ENCODE results near the gene FIGLA.
"Not testable (repeated sequence)": the region's sequence is repeated elsewhere in the genome, so short reads cannot be mapped to it uniquely, and the experiment has no call there.

Gene FIGLA

DNA sequence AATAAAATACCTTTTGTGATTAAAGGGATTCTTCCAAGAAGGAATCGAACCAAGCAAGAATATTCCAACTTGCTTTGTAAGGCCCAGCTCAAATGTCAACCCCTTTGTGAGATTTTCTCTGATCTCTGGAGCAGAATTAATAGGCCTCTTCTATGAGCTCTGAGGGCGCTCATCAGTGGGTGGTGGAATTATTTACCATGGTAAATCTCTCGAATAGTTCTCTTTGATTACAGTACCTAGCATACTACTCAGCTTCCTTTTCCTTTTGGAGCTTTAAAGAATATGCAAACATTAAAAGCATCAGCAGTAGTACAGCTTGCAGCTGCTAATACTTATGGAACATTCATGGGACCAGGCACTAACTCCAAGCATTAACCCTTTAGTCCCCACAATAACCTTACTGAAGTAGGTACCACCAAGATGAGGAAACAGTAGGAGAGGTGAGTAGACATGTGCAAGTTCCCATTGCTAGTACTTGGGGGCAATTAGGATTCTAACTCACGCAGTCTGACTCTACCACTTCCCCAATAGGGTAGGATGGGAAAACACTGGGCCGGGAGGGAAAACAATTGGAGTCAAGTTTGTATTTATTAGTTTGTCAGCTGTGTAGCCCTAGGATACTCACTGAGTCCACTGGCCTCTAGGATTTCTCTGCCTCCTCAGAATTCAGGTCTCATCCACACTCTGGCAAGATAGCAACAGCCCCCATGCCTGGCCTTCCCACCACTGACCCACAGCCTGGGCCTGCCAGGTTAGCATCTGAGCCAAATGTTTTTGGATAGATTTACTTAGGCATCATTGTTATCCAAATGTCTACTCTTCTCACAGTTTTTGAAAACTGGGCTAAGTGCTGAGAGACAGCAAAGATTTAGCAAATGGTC lies 44.1 kb downstream of the FIGLA start:
- DNase-seq (ENCODE audit: low read depth), result no peak

DNA sequence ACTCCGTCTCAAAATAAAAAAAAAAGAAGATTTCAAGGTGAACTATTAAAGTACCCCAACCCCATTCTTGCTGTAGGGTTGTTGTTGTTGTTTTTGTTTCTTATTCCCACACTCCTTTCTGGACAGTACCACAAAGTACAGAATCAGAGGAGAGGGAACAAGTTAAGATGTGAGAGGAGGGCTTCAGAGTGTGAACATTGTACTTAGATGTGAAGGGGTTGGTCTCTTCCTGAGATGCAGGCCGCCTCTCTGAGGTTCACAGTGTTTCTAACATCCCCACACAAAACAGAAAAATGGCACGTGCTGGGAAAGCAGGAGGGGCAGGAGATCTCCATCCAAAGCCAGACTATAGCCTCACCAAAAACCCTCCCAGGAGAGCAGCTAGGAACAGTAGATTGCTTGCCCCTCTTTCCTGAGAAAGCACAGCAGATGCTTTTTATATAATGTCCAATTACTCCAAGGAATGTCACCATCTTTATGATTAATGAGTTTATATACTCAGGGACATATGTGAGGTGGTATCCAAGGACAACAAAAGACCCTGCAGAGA lies 45.1 kb downstream of the FIGLA start:
- no peak for DNase-seq (ENCODE audit: low read depth)

DNA sequence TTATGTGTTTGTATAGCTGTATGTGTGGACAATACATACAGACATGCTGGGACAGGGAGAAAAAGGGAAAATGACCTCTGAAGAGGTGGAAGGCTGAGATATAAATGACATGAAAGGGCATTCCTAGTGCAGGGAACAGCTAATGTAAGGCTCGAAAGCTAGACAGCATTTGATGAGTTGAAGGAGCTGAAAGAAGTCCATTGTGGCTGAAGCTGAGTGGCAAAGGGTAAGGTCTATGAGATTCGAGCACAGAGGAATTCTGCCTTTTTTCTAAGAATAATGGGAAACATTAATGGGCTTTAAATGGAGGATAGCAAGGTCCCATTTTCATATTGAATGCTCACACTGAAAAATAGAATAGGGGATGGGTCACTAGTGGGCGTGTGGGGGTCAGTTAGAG lies 46.0 kb downstream of the FIGLA start:
- no peak for DNase-seq (ENCODE audit: low read depth)

DNA sequence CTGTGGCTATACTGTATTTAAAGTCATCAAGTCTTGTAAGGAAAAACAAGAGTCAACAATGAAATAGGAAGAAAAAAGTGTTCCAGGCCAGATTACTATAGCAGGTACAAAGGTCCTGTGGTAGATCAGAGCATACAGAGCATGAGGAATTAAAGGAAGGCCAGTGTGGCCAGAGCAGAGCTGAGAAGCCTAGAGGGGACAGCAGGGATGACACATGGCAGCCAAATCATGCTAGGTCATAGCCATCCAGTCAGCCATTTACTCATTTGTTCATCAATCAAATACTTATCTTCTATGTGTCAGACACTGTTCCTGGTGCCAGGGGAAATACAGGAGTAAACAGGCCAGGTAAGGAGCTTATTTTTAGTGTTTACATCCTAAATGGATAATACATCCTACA lies 46.8 kb downstream of the FIGLA start:
- DNase-seq (ENCODE audit: low read depth), result no peak

DNA sequence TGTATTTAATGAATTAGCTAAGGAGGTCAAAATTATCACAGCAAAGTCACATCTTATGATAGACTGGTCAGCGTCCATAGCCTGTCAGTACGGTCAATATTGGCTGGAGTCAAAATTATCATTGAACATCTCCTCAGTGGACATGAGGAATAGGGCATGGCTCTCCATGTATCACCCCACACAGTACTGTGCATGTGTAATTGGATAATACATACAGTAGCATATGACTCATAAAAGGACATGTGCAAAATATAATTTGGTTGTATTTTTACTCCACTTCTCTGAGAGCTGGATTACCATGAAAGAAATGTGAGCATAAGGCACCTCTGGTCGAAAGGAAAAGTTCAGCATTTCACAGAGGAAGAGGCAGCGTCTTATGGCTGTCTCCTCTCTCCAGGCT lies 47.4 kb downstream of the FIGLA start:
- DNase-seq (ENCODE audit: low read depth), result no peak

DNA sequence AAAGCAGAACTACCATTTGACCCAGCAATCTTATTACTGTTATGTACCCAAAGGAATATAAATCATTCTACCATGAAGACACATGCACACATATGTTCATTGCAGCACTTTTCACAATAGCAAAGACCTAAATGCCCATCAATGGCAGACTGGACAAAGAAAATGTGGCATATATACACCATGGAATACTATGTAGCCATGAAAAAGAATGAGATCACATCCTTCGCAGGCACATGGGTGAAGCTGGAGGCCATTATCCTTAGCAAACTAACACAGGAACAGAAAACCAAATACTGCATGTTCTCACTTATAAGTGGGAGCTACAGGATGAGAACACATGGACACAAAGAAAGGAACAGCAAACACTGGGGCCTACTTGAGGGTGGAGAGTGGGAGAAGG lies 51.0 kb downstream of the FIGLA start:
- DNase-seq (ENCODE audit: low read depth), result not testable (repeated sequence)

DNA sequence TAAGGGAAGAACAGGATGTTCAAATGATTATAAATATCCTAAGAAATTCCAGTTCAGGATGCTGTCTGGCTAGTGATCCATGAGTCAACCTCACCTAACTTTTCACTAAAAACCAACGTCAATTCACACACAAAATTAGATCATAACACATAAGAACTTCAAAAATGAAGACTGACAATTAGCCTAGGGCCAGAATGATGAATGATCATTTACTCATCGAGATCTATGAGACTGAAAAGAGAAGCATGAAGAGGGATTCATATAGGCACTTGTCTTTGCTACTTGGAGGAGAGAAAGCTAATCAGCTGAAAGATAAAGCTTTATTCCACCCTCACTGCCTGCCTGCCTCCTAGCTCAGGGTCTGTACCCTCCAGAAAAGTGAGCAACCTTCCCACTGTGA lies 52.3 kb downstream of the FIGLA start:
- no peak for DNase-seq (ENCODE audit: low read depth)

DNA sequence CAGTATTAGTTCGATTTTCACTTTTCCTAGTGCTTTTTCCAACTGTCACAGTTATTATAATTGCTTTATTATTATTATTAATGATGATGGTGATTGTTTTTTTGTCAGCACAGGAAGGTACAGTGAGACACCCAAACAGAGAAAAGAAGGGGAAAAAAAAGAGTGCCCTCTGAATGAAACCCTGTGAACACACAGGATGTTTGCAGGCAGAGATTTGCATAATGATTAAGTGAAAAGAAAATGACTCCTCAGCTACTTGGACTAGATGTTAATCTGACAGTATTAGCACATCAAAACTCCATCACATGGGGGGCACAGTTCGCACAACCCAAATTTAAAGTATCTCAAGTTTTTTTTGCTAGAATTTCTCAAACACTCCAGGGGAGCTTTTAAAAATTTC lies 55.4 kb downstream of the FIGLA start:
- DNase-seq (ENCODE audit: low read depth), result no peak

DNA sequence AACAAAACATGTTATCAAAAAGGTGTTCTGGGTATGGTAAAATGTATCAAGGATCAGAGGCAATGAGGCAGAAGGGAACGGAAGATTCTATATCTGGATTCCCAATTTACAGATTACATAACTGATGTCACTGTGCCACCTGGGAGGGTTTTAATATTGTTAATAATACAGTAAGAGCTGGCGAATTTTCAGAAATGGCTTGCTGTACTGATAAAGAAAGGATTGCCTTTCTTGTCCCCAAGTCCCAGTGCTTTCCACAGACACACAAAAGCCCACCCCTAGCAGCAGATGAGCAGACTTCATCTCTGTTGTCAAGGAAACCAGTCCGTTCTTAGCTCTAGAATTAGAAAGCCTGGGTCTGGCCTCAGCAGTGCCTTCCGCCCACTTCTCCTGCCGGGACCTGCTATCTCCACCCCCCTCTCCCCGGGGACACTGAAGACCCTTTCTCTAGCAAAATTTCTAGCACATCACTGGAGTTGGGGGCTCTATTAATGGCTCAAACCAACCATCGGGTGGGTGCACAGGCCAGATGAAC lies 56.7 kb downstream of the FIGLA start:
- no peak for DNase-seq (ENCODE audit: low read depth)

DNA sequence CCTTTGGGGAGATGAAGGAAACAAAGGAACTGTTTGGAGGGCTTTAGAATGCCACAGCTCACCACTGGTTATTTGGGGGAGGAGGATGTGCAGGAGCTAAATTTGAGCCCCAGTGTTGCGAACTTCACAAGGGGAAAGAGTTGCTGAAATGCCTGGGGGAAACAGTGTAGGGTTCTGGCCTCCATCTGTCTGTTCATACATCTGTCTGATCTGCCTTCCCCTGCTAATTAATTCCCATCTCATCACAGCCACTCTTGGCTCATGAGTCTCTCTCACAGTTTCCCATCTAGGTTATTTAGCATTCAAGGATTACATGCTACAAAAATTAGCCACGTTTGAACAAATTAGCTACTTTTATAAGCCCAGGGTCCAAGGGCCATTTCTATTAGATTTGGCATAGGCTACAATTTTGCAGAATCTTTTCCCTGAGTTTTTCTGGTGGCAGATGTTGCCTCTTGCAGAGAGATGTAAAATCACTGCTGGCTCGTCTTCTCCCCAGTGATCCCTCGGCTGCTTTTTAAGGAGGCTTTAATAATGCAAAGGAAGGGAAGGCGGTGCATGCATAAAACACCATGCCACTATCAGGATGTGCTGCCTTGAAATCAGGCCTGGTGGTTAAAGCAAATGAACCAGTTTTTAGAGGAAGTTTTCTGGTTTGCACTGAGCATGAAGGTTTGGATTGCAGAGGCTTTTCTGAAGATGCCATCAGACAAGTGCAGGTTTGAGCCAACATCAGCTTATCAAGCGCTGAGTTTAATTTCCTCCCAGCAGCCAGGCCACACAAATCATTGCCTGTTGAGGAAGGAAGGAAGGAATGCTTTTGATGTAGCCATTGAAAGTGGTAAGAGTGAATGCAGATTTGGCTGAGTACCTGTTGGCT lies 57.4 kb downstream of the FIGLA start:
- DNase-seq (ENCODE audit: low read depth), result no peak

DNA sequence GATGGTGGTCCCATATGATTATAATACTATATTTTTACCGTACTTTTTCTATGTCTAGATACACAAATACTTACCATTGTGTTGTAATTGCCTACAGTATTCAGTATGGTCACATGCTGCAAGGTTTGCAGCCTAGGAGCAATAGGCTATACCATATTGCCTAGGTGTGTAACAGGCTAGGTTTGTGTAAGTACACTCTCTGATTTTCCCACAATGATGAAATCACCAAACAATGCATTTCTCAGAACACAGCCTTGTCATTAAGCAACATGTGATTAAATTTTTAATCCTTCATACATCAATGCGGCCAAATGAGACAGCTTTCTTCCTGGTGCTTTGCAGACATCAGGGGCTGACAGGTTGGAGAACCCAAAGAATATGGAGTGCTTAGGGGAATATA lies 59.7 kb downstream of the FIGLA start:
- no peak for DNase-seq (ENCODE audit: low read depth)

DNA sequence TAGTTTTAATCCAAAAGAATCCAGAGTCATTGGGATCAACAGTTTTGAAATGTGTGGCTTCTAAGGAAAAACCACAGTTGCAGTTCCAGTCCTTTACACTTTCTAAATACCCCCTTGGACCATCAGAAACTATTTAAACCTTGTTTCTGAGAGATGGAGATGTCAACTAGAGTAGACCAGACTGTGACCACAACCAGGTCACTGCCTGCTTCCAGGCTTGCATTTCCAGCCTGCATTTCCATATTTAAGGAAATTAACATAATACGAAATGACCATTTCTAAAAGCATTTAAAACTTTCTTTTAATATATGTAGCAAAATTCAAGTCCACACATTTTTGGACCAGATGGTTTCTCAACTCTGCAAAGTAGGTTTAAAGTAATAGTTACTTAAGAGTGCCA lies 60.8 kb downstream of the FIGLA start:
- DNase-seq (ENCODE audit: low read depth), result no peak

DNA sequence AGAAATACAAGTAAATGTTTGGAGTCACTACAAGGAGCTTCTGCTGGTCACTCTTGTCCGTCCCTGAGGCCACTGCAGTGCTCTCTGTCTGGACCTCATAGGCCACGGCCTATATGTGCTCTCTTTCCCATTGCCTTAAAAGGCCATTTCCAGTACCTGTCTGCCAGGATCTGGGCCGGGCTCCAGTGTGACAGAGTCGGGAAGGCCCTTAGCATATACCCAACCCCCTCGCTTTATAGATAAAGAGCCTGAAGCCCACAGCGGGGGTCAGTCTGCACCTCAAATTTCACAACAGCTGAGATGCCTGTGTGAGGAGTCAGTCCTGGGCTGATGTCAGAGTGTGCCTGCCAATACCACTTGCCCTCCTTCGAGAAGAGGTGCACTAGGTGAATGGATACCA lies 62.3 kb downstream of the FIGLA start:
- DNase-seq (ENCODE audit: low read depth), result no peak

All from fibroblast of gingiva (primary cell).